ENCODE data around the gene DDX60.
"Not testable (repeated sequence)": the region's sequence is repeated elsewhere in the genome, so short reads cannot be mapped to it uniquely, and the experiment has no call there.

The DDX60 gene, protein sequence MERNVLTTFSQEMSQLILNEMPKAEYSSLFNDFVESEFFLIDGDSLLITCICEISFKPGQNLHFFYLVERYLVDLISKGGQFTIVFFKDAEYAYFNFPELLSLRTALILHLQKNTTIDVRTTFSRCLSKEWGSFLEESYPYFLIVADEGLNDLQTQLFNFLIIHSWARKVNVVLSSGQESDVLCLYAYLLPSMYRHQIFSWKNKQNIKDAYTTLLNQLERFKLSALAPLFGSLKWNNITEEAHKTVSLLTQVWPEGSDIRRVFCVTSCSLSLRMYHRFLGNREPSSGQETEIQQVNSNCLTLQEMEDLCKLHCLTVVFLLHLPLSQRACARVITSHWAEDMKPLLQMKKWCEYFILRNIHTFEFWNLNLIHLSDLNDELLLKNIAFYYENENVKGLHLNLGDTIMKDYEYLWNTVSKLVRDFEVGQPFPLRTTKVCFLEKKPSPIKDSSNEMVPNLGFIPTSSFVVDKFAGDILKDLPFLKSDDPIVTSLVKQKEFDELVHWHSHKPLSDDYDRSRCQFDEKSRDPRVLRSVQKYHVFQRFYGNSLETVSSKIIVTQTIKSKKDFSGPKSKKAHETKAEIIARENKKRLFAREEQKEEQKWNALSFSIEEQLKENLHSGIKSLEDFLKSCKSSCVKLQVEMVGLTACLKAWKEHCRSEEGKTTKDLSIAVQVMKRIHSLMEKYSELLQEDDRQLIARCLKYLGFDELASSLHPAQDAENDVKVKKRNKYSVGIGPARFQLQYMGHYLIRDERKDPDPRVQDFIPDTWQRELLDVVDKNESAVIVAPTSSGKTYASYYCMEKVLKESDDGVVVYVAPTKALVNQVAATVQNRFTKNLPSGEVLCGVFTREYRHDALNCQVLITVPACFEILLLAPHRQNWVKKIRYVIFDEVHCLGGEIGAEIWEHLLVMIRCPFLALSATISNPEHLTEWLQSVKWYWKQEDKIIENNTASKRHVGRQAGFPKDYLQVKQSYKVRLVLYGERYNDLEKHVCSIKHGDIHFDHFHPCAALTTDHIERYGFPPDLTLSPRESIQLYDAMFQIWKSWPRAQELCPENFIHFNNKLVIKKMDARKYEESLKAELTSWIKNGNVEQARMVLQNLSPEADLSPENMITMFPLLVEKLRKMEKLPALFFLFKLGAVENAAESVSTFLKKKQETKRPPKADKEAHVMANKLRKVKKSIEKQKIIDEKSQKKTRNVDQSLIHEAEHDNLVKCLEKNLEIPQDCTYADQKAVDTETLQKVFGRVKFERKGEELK (N-terminal part only)

DNA sequence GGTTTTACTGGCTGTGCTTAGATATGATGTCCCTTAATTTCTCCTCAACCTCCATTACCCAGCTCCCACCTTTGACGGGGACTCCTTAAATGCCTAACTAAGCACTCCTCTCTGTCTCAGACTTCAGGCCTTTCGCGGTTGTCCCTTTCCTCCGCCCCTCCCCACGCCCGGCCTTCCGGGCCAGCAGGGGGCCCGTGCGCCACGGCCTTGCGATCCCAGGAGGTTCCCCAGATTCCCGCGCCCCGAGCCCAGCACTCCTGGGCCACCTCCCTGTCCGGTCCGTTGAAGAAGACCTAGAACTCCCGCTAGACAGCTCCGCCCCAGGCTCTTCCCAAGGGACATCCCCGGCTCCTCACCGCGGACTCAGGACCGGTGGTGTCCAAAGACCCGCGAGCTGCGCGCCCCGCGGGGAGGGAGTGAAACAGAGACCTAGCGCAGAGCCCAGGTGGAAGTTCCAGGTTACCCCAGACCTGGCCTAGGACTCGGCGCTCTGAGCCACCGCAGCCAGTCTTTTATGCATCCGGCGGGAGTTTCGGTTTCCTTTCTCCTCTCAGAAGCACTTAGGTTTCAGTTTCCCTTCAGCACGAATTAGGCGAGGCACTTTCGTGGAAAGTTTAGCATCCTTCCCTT lies at the start of gene DDX60:
DDX60 (minus strand) TSS at position 487 of the 630 bp plus-strand sequence. CDS start 7,493 bp downstream, outside the sequence.
- peak; percentile 65 for DNase-seq (ENCODE audit: low spot score)

DNA sequence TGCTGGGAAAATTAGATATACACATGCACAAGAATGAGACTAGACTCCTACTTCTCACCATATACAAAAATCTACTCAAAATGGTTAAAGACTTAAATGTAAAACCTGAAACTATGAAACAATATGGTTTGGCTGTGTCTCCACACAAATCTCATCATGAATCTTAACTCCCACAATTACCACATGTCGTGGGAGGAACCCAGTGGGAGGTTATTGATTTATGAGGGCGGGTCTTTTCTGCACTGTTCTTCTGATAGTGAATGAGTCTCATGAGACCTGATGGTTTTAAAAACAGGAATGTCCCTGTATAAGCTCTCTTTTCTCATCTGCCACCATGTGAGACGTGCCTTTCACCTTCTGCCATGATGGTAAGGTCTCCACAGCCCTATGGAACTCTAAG lies 48.5 kb upstream of the DDX60 start:
- DNase-seq (ENCODE audit: low spot score): no peak

DNA sequence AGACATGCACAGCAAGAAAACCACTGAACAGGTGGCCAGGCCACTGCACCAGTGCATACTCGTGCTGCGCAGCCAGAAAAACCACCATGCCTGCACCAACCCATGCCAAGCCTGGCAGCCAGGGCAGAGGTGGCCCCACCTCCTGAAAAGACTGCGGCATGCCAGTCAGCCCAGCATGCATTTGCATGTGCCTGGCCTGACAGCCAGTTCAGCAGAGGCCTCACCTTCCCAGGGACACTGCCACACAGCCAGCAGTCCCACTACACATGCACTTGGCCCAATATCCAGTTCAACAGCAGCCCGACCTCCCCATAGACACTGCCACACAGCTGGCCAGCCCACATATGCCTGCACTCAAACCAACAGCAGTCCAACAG lies 43.5 kb upstream of the DDX60 start:
- DNase-seq (ENCODE audit: low spot score): no peak

DNA sequence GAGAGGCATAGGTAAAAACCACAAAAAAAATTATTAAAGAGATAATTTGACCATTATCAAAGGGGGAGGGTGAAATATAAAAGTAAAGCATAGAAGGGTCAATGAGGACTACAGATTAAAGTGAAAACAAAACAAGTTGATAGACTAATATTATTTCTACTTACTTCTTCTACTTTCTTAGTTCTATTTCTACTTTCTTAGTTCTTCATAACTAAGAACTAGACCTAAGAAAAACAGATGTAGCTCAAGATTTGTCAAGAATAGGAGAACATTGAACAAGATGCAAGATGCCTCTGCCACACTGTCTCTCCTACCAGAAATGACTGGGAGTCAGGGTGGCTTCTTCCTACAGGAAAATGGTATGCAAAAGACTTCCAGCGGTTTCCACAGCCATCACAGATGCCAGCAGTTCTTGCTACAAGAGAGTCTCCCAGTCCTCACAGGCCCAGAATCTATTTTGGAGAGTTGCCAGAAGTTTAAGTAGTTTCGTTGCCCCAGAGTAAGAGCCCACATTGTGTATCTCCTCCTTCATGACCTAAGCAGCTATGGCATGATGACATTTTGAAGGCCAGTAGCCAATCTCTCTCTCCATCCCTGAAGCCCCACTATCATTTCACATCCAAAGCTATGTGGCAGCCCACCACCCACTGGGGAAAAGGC lies 42.9 kb upstream of the DDX60 start:
- no peak for DNase-seq (ENCODE audit: low spot score)

DNA sequence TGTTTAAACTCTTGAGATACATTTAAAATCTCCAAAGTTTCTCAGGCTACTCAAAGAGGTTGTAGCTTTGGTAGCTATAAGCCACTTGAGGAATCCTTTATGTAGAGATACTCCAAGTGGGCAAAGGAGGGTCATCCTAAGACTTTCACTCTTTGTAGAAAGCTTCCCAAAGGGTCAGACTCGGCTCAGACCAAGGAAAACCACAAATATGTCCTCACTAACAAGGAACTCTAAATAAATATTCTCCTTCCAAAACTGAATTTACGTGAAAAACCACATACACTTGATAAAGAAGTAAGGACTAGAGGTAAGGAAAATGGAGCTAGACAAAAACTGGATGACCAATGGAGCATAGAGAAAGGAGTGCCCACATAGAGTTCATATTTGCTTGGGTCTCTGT lies 41.7 kb upstream of the DDX60 start:
- DNase-seq (ENCODE audit: low spot score): no peak

DNA sequence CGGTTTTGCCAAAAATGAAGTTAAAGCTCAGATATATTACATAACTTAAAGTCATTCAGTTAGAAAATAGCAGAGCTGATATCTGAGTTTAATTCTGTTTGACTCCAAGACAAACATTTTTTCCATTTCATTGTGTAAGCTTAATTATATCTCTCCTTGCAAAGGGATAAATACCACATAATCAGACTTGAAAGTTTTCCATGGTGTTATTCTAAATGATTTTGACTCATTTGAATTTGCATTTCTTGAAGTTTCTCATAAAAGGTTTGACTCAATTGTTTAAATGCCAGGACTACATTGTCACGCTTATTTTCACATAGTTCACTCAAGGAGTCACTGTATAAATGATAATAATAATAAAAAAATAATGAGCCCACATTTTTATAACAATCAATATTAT lies 39.4 kb upstream of the DDX60 start:
- no peak for DNase-seq (ENCODE audit: low spot score)

DNA sequence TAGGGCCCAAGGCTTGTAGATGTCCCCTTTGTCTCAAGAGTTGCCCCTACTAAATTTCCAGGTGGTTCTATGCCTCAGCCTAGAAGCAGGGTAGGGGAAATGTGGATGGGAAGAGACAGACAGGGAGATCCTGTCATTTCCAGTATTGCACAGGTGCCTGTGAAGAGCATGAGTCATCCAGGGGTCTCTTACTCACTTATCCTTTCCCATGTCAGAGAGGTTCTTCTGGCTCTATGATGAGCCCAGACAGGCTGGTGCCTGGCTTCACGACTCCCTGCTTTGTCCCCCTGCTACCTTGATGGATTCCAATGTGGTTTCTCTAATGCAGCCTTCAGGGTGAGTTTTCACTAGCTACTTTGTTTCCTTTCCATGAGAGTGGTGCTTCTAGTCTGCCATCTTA lies 35.2 kb upstream of the DDX60 start:
- DNase-seq (ENCODE audit: low spot score): no peak

DNA sequence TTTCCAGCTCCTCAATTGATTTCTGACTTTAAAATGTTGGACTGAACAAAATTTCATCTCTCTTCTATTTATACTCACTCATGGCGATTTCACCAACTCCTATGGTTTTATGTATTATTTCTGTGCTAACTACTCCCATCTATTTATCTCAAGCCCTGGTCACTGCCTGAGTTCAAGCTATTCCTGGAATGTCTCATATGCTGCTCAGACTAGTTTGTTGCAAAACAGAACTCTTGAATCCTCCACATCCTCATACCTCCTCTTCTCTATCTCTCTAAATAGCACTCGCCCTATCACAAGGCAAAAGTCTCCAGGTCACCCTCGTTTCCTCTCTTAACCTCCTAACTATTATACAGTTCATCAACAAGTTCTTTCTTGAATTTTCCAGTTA lies 19.0 kb upstream of the DDX60 start:
- DNase-seq (ENCODE audit: low spot score): no peak

DNA sequence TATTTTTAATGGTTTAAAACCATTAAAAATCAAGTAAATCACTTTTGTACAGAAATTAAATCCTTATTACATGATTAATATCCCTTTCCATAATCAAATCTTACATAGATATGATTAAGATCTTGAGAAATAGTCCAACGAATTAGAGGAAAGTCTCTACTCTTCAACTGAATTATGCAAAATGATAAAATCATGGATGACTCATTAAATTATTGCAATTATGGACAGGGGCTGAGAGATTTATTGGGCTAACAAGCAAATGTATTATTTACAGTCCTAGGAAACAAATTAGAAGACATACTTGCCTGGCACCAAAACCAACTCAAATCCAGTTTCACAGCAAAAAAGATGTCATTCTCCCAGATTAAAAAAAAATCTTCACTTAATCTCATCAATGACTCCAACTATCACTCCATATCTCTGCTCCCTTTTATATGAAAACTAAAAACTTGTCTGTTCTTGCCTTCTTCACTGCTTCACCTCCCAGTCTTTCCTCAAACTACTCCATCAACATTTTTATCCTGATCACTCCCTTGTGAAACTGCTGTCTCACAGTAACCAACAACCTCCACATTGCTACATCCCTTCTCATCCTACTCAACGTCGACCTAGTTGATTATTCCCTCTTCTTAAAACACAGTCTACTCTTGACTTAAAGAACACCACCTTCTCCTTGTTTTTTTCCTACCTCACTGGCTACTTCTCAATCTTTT lies 18.4 kb upstream of the DDX60 start:
- DNase-seq (ENCODE audit: low spot score): no peak

DNA sequence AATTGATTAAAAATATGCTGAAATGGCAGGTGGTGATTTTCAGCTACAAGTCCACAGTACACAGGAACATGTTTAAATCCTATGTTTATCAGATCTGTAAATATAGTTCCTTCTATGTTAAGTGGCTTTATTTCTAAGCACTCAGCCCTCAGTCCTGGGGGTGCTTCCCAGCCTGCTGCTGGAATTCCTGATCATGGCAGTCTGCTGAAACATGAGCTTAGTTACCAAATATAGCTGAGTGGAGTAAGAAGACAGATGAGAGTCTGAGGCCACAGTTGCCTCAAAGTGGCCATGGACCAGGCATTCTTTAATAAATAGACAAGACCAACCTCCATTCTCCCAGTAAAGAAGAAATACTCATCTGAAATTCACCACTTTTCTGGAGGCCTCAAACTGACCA lies 17.1 kb upstream of the DDX60 start:
- no peak for DNase-seq (ENCODE audit: low spot score)

DNA sequence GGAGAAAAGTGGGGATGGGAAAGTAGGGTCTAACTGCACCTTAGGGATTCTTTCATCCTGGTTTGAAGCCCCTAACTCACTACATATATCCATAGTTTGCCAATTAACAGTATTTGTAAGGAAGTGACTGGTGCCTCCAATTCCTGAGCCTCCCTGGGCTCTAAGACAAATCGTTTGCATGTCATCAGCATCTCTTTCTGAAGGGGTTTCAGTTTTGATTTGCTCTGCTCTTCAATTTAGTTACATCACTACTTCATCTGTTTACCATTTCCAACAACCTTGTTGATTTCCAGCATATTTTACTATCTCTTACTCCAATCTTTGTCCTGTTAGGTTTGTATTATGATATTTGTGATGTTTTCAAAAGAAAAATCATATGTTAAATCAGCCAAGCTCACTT lies 15.5 kb upstream of the DDX60 start:
- no peak for DNase-seq (ENCODE audit: low spot score)

DNA sequence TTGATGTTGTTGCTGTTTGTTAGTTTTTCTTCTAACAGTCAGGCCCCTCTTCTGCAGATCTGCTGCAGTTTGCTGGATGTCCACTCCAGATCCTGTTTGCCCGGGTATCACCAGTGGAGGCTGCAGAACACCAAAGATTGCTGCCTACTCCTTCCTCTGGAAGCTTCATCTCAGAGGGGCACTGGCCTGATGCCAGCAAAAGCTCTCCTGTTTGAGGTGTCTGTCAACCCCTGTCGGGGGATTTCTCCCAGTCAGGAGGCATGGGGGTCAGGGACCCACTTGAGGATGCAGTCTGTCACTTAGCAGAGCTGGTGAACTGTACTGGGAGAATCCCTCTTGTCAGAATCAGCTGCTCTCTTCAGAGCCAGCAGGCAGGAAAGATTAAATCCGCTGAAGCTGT lies 12.0 kb upstream of the DDX60 start:
- not testable (repeated sequence) for DNase-seq (ENCODE audit: low spot score)

DNA sequence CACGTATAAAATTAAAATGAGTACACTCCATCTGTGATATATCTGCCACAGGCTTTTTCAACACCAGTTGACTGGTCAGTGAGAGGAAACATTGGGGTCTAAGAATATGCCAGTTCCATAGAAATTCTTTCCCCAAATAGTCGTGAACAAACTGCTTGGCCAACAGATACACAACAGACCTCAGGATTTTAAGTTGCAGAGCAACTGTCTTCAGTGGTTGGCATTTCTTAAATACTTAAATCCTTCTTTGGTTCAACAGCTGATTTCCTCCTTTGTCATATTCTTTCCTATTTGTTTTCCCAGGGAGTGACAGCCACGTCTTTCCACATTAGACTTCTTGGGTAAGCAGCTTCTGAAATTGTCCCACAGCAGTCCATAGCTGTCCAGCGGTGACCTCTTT lies 7.0 kb upstream of the DDX60 start:
- no peak for DNase-seq (ENCODE audit: low spot score)

DNA sequence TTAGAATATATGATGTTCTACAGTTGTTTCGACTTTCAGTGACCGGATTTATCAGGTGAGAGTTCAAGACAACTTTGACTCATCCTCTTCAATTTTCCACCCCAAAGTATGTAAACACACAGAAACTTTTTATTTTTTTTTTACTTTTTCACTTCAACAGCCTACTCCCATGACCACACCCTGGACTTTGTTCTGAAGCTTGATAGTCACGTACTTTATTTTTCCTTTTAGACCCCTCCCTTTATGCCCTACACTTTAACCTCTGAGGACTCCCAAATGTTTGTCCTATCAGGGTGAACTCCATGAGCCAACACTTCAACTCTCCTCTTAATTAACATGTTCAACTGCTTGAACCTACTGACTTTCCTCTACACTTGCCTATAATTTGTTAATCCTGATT lies 2.5 kb upstream of the DDX60 start:
- no peak for DNase-seq (ENCODE audit: low spot score)

DNA sequence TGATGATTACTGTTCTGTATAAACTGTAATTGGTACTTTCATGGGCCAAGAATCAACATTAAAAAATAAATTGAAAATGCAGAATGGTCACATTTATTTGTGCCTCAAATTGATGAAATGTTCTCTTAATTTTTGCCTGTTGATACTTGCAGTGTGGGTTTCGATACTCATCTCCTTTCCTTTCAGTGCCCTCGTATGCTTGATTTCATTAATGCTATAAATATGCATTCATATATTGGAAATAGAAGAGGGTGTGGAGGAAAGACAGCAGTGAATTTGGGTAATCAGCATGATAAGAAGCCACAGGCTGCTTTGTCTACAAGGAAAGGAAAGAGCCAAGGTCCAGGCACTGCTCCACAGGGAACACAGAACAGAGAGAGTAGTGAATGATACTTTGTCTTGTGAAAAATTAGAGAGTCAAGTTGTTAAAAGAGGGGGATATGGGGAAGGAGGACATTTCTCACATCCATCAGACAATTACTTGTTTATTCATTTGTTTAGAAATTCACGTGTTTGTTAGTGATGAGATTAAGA lies 1.0 kb upstream of the DDX60 start:
- no peak for DNase-seq (ENCODE audit: low spot score)

DNA sequence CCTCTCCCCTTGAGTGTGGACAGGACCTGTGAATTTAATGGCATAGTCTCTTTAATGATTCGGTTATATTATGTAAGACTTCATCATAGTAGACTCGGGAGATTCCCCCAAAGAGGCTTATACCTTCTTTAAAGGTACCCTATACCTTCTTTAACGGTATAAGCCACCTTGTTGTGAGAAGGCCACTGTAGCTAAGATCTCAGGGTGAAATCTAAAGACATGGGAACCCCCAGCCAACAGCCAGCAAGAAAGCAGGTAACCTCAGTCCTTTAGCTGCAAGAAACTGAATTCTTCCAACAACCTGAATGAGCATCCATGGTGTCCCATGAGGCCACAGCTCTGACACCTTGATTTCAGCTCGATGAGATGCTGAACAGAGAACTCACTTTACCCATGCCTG lies 931 bp downstream of the DDX60 start:
- no peak for DNase-seq (ENCODE audit: low spot score)

DNA sequence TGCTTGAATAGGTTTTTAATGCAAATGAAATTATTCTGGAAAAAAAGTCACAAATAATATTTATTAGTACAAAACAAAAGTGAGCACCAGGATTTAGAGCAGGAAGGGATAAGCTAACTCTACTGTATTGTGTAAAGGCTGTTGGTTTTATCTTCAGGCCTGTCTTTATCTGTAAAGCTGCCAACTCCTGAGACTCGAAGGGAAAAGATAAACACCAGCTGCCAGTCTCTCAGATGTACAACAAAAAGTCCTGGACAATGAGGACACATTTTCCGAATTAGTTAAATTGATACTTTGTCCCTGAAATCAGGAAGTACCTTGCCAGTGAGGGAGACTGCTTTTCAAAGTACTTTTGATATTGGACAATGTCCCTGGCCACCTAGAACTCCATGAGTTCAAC lies 8.8 kb downstream of the DDX60 start:
- no peak for DNase-seq (ENCODE audit: low spot score)

DNA sequence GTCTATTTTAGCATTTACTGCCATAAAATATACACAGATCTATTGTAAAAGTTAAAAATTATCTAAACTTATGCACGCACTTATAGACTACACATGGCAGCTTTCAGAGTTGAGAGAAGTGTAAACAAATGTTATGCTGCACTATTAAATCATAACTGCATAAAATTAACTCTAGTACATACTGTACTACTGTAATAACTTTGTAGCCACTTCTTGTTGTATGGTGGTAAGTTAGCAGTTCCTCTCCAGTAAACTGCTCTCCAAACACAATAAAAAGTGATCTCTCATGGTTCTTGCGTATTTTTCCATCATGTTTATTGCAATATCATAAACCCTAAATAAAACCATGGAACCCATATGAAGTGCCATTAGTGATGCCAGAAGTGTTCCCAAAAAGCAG lies 9.6 kb downstream of the DDX60 start:
- DNase-seq (ENCODE audit: low spot score): no peak

DNA sequence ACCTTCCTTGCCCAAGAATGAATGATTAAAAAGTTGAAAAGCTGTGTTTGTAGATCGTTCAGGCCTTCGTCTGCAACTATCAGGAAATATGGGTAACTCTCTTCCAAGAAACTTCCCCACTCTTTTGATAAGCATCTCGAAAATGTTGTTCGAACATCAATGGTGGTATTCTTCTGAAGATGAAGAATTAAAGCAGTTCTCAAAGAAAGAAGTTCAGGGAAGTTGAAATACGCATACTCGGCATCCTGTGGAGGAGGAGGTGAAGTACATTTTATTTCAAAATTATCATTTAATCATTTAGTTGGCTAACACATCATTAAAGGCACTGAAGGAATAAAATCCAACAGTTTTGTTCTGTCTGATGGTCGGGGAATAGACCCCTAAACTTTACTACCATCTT lies 12.1 kb downstream of the DDX60 start:
- DNase-seq (ENCODE audit: low spot score): no peak

DNA sequence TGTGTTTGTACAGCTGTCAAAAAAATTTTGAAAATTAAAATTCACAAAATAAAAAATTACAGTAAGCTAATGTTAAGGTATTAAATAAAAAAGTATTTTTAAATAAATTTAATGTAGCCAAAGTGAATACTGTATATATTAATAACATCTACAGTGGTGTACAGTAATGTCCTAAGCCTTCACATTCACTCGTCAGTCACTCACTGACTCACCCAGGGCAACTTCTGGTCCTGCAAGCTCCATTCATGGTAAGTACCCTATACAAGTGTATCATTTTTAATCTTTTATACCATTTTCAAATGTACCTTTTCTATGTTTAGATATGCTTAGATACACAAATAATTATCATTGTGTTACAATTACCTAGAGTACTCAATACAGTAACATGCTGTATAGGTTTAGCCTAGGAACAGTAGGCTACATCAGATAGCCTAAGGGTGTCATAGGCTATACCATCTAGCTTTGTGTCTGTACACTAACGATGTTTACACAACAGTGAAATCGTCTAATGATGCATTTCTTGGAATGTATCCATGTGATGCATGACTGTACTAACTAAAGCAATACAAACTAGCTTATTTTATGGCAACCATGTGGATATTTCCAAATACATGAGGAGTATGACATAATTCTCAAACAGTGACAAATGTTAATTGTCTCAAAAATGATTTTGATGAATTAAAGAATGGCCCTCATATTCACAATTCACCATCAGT lies 13.7 kb downstream of the DDX60 start:
- peak; percentile 35 for DNase-seq (ENCODE audit: low spot score)

Data from AG08395 (cell line).